Type B pancreatic cell (in vitro differentiated cells): Measurements from ENCODE around the gene TUBE1. TPM values are rescaled to one million over a fixed set of nuclear protein-coding genes. Genes with fewer than 3 reads are reported as not detected.

Experiments
- DNase-seq: peaks from one replicate; pipeline ENCODE4 v3.0.0; 2021; ENCODE audit warnings: mixed read lengths; ENCODE audit not compliant: unreplicated experiment; ENCODE audit errors: extremely low spot score
- H3K27ac Mint-ChIP-seq: 2 replicates; pipeline ENCODE4 v1.8.0; 2021; ENCODE audit warnings: mild to moderate bottlenecking, mixed read lengths
- H3K27me3 Mint-ChIP-seq: 2 replicates; pipeline ENCODE4 v1.8.0; 2021; ENCODE audit warnings: mixed read lengths
- H3K36me3 Mint-ChIP-seq: 2 replicates; pipeline ENCODE4 v1.8.0; 2021; ENCODE audit warnings: mixed read lengths
- H3K4me1 Mint-ChIP-seq: one replicate; pipeline ENCODE4 v1.8.0; 2021; ENCODE audit warnings: mixed read lengths; ENCODE audit not compliant: unreplicated experiment
- H3K4me3 Mint-ChIP-seq: 2 replicates; pipeline ENCODE4 v1.8.0; 2021; ENCODE audit warnings: mild to moderate bottlenecking, mixed read lengths
- H3K9me3 Mint-ChIP-seq: 2 replicates; pipeline ENCODE4 v1.8.0; 2021; ENCODE audit warnings: mixed read lengths
- total RNA-seq: library from RNA; stranded (reverse); gene quantifications from 2 replicates; pipeline ENCODE4 v1.2.1, GENCODE V29; 2021; ENCODE audit warnings: low replicate concordance
- TF ChIP-seq, protein P1 (sequence below): fragments of 200-600 bp; sonication (generic); conservative IDR thresholded peaks from 2 replicates; pipeline ENCODE4 v1.5.0; 2021; ENCODE audit warnings: antibody characterized with exemption, mild to moderate bottlenecking

The TUBE1 gene
- total RNA-seq, 1 donor from 2014 or later: 28.7 TPM

DNA sequence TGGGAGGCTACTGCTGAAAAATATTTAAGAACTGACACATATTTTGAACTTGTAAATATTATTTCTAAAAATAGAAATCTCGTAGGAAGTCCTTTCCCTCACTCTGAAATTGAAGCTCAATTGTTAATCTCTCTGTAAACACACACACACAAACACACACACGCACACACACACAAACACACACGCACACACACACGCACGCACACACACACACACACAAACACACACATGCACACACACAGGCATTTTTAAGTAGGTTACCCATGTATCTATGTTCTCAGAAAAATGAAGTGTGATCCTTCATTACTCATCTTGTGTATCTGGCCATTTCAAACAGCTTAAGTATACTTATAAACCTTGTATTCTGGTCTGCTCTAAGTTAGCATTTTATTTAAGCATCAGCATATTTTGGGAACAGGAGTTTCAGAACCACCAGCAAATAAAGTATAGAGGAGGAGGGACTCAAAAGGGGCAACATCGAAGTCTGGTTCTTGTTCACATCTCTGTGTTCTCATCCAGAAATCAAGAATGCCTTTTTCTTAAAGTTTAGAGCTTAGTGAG lies 21.8 kb downstream of the TUBE1 start:
- no peaks in the 10 kb centered on the region for H3K36me3 Mint-ChIP-seq
- H3K27ac Mint-ChIP-seq: no peak overlapping the region
- no peaks in the 10 kb centered on the region for H3K27me3 Mint-ChIP-seq
- no peaks in the 10 kb centered on the region for H3K4me1 Mint-ChIP-seq
- no peaks in the 10 kb centered on the region for H3K9me3 Mint-ChIP-seq
- TF ChIP-seq, protein P1, sequence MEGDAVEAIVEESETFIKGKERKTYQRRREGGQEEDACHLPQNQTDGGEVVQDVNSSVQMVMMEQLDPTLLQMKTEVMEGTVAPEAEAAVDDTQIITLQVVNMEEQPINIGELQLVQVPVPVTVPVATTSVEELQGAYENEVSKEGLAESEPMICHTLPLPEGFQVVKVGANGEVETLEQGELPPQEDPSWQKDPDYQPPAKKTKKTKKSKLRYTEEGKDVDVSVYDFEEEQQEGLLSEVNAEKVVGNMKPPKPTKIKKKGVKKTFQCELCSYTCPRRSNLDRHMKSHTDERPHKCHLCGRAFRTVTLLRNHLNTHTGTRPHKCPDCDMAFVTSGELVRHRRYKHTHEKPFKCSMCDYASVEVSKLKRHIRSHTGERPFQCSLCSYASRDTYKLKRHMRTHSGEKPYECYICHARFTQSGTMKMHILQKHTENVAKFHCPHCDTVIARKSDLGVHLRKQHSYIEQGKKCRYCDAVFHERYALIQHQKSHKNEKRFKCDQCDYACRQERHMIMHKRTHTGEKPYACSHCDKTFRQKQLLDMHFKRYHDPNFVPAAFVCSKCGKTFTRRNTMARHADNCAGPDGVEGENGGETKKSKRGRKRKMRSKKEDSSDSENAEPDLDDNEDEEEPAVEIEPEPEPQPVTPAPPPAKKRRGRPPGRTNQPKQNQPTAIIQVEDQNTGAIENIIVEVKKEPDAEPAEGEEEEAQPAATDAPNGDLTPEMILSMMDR: no peak
- DNase-seq: no peak
- no peak overlapping the region for H3K4me3 Mint-ChIP-seq

GRCh38 chr6:112062966-112063365 lies 24.3 kb downstream of the TUBE1 start:
- H3K9me3 Mint-ChIP-seq: no peaks in the 10 kb centered on the region
- no peak for DNase-seq
- no peaks in the 10 kb centered on the region for H3K4me1 Mint-ChIP-seq
- no peaks in the 10 kb centered on the region for H3K27me3 Mint-ChIP-seq
- no peak overlapping the region for H3K27ac Mint-ChIP-seq
- no peaks in the 10 kb centered on the region for H3K36me3 Mint-ChIP-seq
- TF ChIP-seq, protein P1: no peak
- H3K4me3 Mint-ChIP-seq: no peak overlapping the region

- no peaks in the 10 kb centered on the region for H3K36me3 Mint-ChIP-seq
- no peaks in the 10 kb centered on the region for H3K27me3 Mint-ChIP-seq
- no peaks in the 10 kb centered on the region for H3K4me1 Mint-ChIP-seq
- TF ChIP-seq, protein P1: no peak
- no peak overlapping the region for H3K27ac Mint-ChIP-seq
- no peaks in the 10 kb centered on the region for H3K9me3 Mint-ChIP-seq
- no peak overlapping the region for H3K4me3 Mint-ChIP-seq
- DNase-seq: no peak
Measured at GRCh38 chr6:112061605-112062004, 25.7 kb downstream of the TUBE1 start.

DNA sequence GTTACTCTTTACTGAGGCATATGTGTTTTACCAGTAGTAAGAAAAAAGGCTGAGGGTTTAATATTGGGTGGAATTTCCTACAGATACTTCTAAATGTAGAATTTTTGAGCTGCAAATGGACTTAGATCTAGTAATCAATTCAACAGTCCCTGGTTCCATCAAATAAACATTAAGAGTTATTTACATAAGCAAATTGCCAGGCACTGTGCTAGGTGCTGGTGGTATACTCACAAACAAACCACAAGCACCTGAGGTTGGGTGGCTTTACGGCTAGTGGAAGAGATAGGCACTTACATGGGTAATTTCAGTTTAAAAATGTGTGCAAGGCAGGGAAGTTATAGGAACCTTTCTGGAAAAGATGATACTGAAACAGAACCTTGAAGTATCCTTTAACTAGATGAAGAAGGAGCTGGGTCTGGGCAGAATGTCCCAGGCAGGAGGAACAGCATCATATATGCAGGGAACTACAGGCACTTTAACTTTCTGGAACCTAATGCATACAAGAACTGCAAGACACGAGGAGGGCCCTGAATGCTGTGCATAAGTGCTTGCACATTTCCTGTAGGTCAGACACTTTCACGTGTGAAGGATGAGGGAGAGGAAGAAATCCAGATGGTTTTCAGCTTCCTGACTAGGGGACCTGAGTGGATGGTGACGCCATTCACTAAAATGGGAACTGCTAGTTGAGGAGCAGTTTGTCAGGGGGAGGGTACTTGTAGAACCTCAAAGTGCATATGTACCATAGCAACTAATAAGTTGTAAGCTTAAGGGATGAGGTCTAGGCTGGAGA lies 28.8 kb downstream of the TUBE1 start:
- TF ChIP-seq, protein P1: no peak
- no peak overlapping the region for H3K4me3 Mint-ChIP-seq
- no peaks in the 10 kb centered on the region for H3K27me3 Mint-ChIP-seq
- no peak overlapping the region for H3K27ac Mint-ChIP-seq
- no peak for DNase-seq
- H3K4me1 Mint-ChIP-seq: peaks cover 5% of the 10 kb centered on the region
- no peaks in the 10 kb centered on the region for H3K9me3 Mint-ChIP-seq
- H3K36me3 Mint-ChIP-seq: no peaks in the 10 kb centered on the region

GRCh38 chr6:112054555-112055190 lies 32.6 kb downstream of the TUBE1 start:
- no peak for DNase-seq
- peaks cover 3% of the 10 kb centered on the region for H3K9me3 Mint-ChIP-seq
- H3K4me3 Mint-ChIP-seq: no peak overlapping the region
- no peaks in the 10 kb centered on the region for H3K27me3 Mint-ChIP-seq
- H3K4me1 Mint-ChIP-seq: peaks cover 5% of the 10 kb centered on the region
- H3K27ac Mint-ChIP-seq: no peak overlapping the region
- TF ChIP-seq, protein P1: no peak
- no peaks in the 10 kb centered on the region for H3K36me3 Mint-ChIP-seq
